Mesenchymal stem cell (in vitro differentiated cells and primary cell): ENCODE results near the gene KRTAP10-11.
"Not testable (repeated sequence)": the region's sequence is repeated elsewhere in the genome, so short reads cannot be mapped to it uniquely, and the experiment has no call there.

Source experiments
- DNase-seq: peaks from one replicate; pipeline ENCODE4 v3.0.0-alpha.2; 2013
- H2AFZ ChIP-seq: one replicate; pipeline ENCODE4 v1.6.1; 2013; ENCODE audit warnings: low read depth, mild to moderate bottlenecking, control low read depth, inconsistent platforms, low read length, moderate library complexity
- H2AK5ac ChIP-seq: 2 replicates; pipeline ENCODE4 v1.6.1; 2013; ENCODE audit warnings: low read length, moderate library complexity, mild to moderate bottlenecking, inconsistent platforms; ENCODE audit not compliant: severe bottlenecking
- H2BK120ac ChIP-seq: one replicate; pipeline ENCODE4 v1.6.1; 2013; ENCODE audit warnings: low read depth, mild to moderate bottlenecking, inconsistent platforms, low read length, moderate library complexity
- H2BK12ac ChIP-seq, 2 experiments: one replicate each; pipeline ENCODE4 v1.6.1; 2013; ENCODE audit warnings: inconsistent platforms in 2 of 2, low read length in 2 of 2, mild to moderate bottlenecking in 2 of 2, moderate library complexity in 2 of 2, control low read depth in 1 of 2
- H2BK15ac ChIP-seq: one replicate; pipeline ENCODE4 v1.6.1; 2013; ENCODE audit warnings: mild to moderate bottlenecking, low read depth, inconsistent platforms; ENCODE audit not compliant: poor library complexity, severe bottlenecking
- H2BK5ac ChIP-seq: 2 replicates; pipeline ENCODE4 v1.6.1; 2013; ENCODE audit warnings: low read depth, mild to moderate bottlenecking, low read length, control low read depth, inconsistent platforms; ENCODE audit not compliant: poor library complexity, severe bottlenecking
- H3K14ac ChIP-seq, 2 experiments: one replicate each; pipeline ENCODE4 v1.6.1; 2013; ENCODE audit warnings: inconsistent platforms in 2 of 2, low read length in 2 of 2, control low read depth in 1 of 2, mild to moderate bottlenecking in 1 of 2, moderate library complexity in 1 of 2
- H3K18ac ChIP-seq, 2 experiments: one replicate each; pipeline ENCODE4 v1.6.1; 2013; ENCODE audit warnings: inconsistent platforms in 2 of 2, low read length in 2 of 2, control low read depth in 1 of 2, low read depth in 1 of 2, mild to moderate bottlenecking in 1 of 2
- H3K23ac ChIP-seq, 2 experiments: one replicate each; pipeline ENCODE4 v1.6.1; 2013; ENCODE audit warnings: inconsistent platforms in 2 of 2, low read length in 2 of 2, mild to moderate bottlenecking in 2 of 2, moderate library complexity in 2 of 2, control low read depth in 1 of 2
- H3K27ac ChIP-seq: 2 replicates; pipeline ENCODE4 v1.5.1; 2013; ENCODE audit warnings: mild to moderate bottlenecking, moderate library complexity, low read length, control low read depth, inconsistent platforms; ENCODE audit not compliant: poor library complexity, severe bottlenecking
- H3K27me3 ChIP-seq, 2 experiments: 2 replicates each; pipeline versions ENCODE4 v1.6.1 to v1.7.0; 2013; ENCODE audit warnings: low read length in 2 of 2, mild to moderate bottlenecking in 2 of 2, moderate library complexity in 2 of 2, control low read depth in 1 of 2, inconsistent platforms in 1 of 2; ENCODE audit not compliant: control insufficient read depth in 1 of 2, insufficient read depth in 1 of 2
- H3K36me3 ChIP-seq, 2 experiments: 2 replicates each; pipeline versions ENCODE4 v1.6.1 to v1.7.0; 2013; ENCODE audit warnings: low read length in 2 of 2, control low read depth in 1 of 2, inconsistent platforms in 1 of 2, low read depth in 1 of 2, mild to moderate bottlenecking in 1 of 2; ENCODE audit not compliant: insufficient read depth in 2 of 2, control insufficient read depth in 1 of 2
- H3K4ac ChIP-seq, 2 experiments: one replicate each; pipeline ENCODE4 v1.6.1; 2013; ENCODE audit warnings: inconsistent platforms in 2 of 2, low read length in 2 of 2, mild to moderate bottlenecking in 2 of 2, moderate library complexity in 2 of 2, control low read depth in 1 of 2, low read depth in 1 of 2
- H3K4me1 ChIP-seq: 2 replicates; pipeline ENCODE4 v1.6.1; 2013; ENCODE audit warnings: low read depth, low read length, control low read depth; ENCODE audit not compliant: control insufficient read depth, insufficient read depth
- H3K4me2 ChIP-seq: 2 replicates; pipeline ENCODE4 v1.6.1; 2013; ENCODE audit warnings: low read length, mild to moderate bottlenecking, inconsistent platforms; ENCODE audit not compliant: poor library complexity, severe bottlenecking
- H3K4me3 ChIP-seq, 2 experiments: 2 replicates each; pipeline versions ENCODE4 v1.5.1 to v1.7.0; 2013; ENCODE audit warnings: low read length in 2 of 2, mild to moderate bottlenecking in 2 of 2, control low read depth in 1 of 2, low read depth in 1 of 2; ENCODE audit not compliant: insufficient read depth in 1 of 2
- H3K79me1 ChIP-seq: replicated peaks from 2 replicates; pipeline ENCODE4 v1.6.1; 2013; ENCODE audit warnings: mild to moderate bottlenecking, control low read depth, low read length, inconsistent platforms; ENCODE audit not compliant: poor library complexity, severe bottlenecking
- H3K9ac ChIP-seq: 2 replicates; pipeline ENCODE4 v1.7.0; 2013; ENCODE audit warnings: mild to moderate bottlenecking, low read length, moderate library complexity
- H3K9me3 ChIP-seq: 2 replicates; pipeline ENCODE4 v1.7.0; 2013; ENCODE audit warnings: mild to moderate bottlenecking, low read length; ENCODE audit not compliant: control insufficient read depth
- H4K8ac ChIP-seq: one replicate; pipeline ENCODE4 v1.6.1; 2013; ENCODE audit warnings: inconsistent platforms, mild to moderate bottlenecking, low read length, moderate library complexity
- H4K91ac ChIP-seq: one replicate; pipeline ENCODE4 v1.6.1; 2013; ENCODE audit warnings: mild to moderate bottlenecking, low read length, inconsistent platforms
- whole genome bisulfite sequencing: methylation state at CpG from one replicate; pipeline ENCODE4 v1.1.7; 2013; ENCODE audit warnings: mixed read lengths; 5-methylcytosine and 5-hydroxymethylcytosine counted together

The KRTAP10-11 gene

DNA sequence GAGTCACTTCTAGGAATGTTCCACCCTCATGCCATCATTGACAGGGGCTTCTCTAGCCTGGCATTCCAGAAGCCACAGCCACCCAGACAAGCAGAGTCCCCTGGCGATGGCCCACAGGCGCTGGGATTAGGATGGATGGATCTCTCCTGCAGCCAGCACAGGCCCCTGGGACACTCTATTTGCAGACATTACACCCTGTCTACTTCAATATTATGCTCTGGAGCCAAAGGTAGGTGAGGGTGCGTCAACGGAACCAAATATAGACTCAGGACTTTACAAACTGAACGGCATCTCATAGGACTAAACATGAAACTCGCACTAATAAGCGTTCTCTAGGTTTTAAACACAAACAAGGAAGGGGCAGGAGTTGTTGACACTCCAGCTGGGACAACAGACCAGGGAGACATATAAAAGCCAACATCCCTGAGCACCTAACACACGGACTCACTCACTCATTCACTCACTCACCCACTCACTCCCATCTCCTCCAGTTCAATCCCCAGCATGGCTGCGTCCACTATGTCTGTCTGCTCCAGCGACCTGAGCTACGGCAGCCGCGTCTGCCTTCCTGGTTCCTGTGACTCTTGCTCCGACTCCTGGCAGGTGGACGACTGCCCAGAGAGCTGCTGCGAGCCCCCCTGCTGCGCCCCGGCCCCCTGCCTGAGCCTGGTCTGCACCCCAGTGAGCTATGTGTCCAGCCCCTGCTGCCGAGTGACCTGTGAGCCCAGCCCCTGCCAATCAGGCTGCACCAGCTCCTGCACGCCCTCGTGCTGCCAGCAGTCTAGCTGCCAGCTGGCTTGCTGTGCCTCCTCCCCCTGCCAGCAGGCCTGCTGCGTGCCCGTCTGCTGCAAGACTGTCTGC is 45.9 kb upstream of the KRTAP10-11 start, which contains the start of gene KRTAP10-7:
Gene KRTAP10-7, plus strand, starts transcription at position 480 of the 861 bp plus-strand sequence. Its CDS starts 25 bp downstream, at position 505.
- H3K18ac ChIP-seq, H4K91ac ChIP-seq, DNase-seq, H3K4me3 ChIP-seq, H3K4me2 ChIP-seq, H2BK12ac ChIP-seq, H4K8ac ChIP-seq, H3K4ac ChIP-seq, H2AK5ac ChIP-seq, H3K14ac ChIP-seq, H2BK120ac ChIP-seq, H3K4me1 ChIP-seq, H2BK15ac ChIP-seq, H3K27ac ChIP-seq, H2BK5ac ChIP-seq, H2AFZ ChIP-seq, H3K9me3 ChIP-seq, H3K9ac ChIP-seq, H3K23ac ChIP-seq, H3K36me3 ChIP-seq, H3K79me1 ChIP-seq: not testable (repeated sequence)
- H3K27me3 ChIP-seq: peaks cover 3 to 28% of the 10 kb centered on the region in 2 experiments
- 83% methylated on average over 20 of the region's 23 CpGs for WGBS

DNA sequence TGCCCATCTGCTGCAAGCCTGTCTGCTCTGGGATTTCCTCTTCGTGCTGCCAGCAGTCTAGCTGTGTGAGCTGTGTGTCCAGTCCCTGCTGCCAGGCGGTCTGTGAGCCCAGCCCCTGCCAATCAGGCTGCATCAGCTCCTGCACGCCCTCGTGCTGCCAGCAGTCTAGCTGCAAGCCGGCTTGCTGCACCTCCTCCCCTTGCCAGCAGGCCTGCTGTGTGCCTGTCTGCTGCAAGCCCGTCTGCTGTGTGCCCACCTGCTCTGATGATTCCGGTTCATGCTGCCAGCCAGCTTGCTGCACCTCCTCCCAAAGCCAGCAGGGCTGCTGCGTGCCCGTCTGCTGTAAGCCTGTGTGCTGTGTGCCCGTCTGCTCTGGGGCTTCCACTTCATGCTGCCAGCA is 45.1 kb upstream of the KRTAP10-11 start:
- not testable (repeated sequence) for H2BK120ac ChIP-seq, H3K23ac ChIP-seq, H3K4me3 ChIP-seq, H2BK15ac ChIP-seq, H4K91ac ChIP-seq, H2BK5ac ChIP-seq, H3K27ac ChIP-seq, H3K9me3 ChIP-seq, H2BK12ac ChIP-seq, DNase-seq, H3K9ac ChIP-seq, H2AFZ ChIP-seq, H3K4me1 ChIP-seq, H4K8ac ChIP-seq, H3K4me2 ChIP-seq, H2AK5ac ChIP-seq, H3K4ac ChIP-seq, H3K14ac ChIP-seq, H3K18ac ChIP-seq, H3K36me3 ChIP-seq, H3K79me1 ChIP-seq
- H3K27me3 ChIP-seq: peaks cover 3 to 21% of the 10 kb centered on the region in 2 experiments
- 78% methylated on average over 10 of the region's 10 CpGs for WGBS

DNA sequence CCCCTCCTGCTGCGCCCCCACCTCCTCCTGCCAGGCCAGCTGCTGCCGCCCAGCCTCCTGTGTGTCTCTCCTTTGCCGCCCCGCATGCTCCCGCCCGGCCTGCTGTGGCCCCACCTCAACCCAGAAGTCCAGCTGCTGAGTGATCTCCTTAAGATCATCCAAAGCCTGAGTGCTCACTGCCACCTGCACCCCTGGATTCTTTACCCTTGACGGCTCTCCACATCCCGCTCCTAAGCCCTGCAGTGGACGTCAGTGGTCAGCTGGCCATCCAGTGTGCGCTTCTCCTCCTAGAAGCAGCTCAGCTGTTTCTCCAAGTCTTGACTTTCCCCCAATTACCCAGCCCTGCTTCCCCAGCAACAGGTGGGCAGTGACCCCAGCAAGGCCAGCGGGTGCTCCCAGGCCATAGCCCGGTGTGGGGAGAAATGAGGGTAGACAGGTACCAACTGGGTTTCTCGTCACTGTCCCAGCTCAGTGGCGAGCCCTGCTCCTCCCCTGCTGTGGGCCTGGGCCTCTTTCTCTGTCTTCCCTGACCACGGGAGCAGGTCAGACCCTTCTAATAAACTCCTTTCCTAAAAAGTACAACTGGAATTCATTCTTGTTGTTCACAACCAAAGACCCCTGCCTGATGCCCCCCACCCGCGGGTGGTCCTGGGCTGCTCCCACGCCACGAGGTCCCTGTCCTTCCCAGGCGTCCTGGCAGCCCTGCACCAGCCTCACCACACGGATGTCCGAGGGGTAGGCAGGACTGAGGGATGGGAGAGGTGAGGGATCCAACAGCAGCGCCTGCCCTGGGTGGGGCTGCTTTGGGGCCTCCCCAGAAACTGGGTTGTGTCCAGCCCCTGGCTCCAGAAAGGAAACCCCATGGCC is 44.4 kb upstream of the KRTAP10-11 start:
- Histone ChIP-seq H3K23ac (no peak overlapping the region), H3K9me3 (peaks cover 3% of the 10 kb centered on the region), H3K4me1 (no peaks in the 10 kb centered on the region), H4K8ac (no peak overlapping the region), H4K91ac (no peak overlapping the region), H3K9ac (no peak overlapping the region), H2BK12ac (no peak overlapping the region), H2AFZ (no peak overlapping the region), H3K4ac (no peak overlapping the region), H3K18ac (no peak overlapping the region), H3K36me3 (no peaks in the 10 kb centered on the region), H3K27me3 (peaks cover 3 to 21% of the 10 kb centered on the region in 2 experiments), H2BK5ac (no peak overlapping the region), H3K27ac (no peak overlapping the region), H2BK120ac (no peak overlapping the region), H2AK5ac (no peak overlapping the region), H3K4me2 (no peak overlapping the region), H3K4me3 (no peak overlapping the region), H2BK15ac (no peak overlapping the region), H3K79me1 (no peaks in the 10 kb centered on the region), H3K14ac (no peak overlapping the region)
- WGBS: 87% methylated on average over 21 of the region's 23 CpGs
- no peak for DNase-seq

DNA sequence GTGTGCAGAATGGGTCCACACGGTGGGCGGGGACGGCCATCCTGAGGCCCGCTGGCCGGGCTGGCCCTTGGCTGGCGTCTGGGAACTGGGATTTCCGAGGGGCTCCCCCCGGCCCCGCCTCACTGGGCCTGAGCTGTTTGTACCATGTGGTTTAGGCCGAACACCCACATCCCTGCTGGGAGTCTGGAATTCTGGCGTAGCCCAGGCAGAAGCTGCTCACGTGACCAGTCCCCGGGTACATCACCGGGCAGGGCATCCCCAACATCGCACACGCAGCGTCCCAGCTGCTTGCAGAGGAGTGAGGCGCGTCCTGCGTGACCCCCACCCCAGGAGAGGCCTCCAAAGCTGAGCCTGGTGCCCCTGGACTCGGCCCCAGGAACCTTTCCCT is 43.8 kb upstream of the KRTAP10-11 start:
- H2BK15ac ChIP-seq: no peak overlapping the region
- no peak overlapping the region for H2AK5ac ChIP-seq
- DNase-seq: no peak
- H2BK5ac ChIP-seq: no peak overlapping the region
- H4K91ac ChIP-seq: no peak overlapping the region
- H3K4ac ChIP-seq: no peak overlapping the region
- no peak overlapping the region for H2AFZ ChIP-seq
- H3K14ac ChIP-seq: no peak overlapping the region
- H3K23ac ChIP-seq: no peak overlapping the region
- H3K27me3 ChIP-seq: peaks cover 3 to 21% of the 10 kb centered on the region in 2 experiments
- H3K36me3 ChIP-seq: no peaks in the 10 kb centered on the region
- peaks cover 3% of the 10 kb centered on the region for H3K9me3 ChIP-seq
- no peaks in the 10 kb centered on the region for H3K4me1 ChIP-seq
- no peaks in the 10 kb centered on the region for H3K79me1 ChIP-seq
- no peak overlapping the region for H3K27ac ChIP-seq
- H2BK12ac ChIP-seq: no peak overlapping the region
- H3K9ac ChIP-seq: no peak overlapping the region
- H3K4me2 ChIP-seq: no peak overlapping the region
- H3K4me3 ChIP-seq: no peak overlapping the region
- 84% methylated on average over 20 of the region's 21 CpGs for WGBS
- no peak overlapping the region for H3K18ac ChIP-seq
- no peak overlapping the region for H4K8ac ChIP-seq
- no peak overlapping the region for H2BK120ac ChIP-seq
